DLD1 (cell line): ENCODE measurements around the gene AQP12A.

Experiments used
- in situ Hi-C: cut with HindIII; loops from 2 replicates; pipeline ENCODE4 v1.10.0; 2017; ENCODE audit warnings: low sequenced_read_pairs

The AQP12A gene

GRCh38 chr2:240736281-240737250 is 44.9 kb downstream of the AQP12A start:
- in situ Hi-C loops, result no loop called here

GRCh38 chr2:240737512-240737911 is 45.8 kb downstream of the AQP12A start:
- in situ Hi-C loops, result no loop called here

- in situ Hi-C loops, result no loop called here
Measured at GRCh38 chr2:240737958-240738357, 46.3 kb downstream of the AQP12A start.

GRCh38 chr2:240739797-240740196 is 48.1 kb downstream of the AQP12A start:
- in situ Hi-C loops, result no loop called here

GRCh38 chr2:240741091-240741490 is 49.4 kb downstream of the AQP12A start:
- in situ Hi-C loops, result no loop called here

GRCh38 chr2:240742602-240743095 is 51.0 kb downstream of the AQP12A start:
- in situ Hi-C loops, result no loop called here

GRCh38 chr2:240745456-240745855 is 53.8 kb downstream of the AQP12A start:
- in situ Hi-C loops, result no loop called here

GRCh38 chr2:240745962-240746361 is 54.3 kb downstream of the AQP12A start:
- in situ Hi-C loops, result no loop called here

- in situ Hi-C loops, result no loop called here
Measured at GRCh38 chr2:240746671-240747070, 55.0 kb downstream of the AQP12A start.

- in situ Hi-C loops, result no loop called here
Measured at GRCh38 chr2:240747256-240747655, 55.6 kb downstream of the AQP12A start.
